Activated CD8-positive, alpha-beta memory T cell treated with anti-CD3 and anti-CD28 coated beads, Interleukin-2, amount 50 U/mL, for 4 hours (primary cell): Measurements from ENCODE around the gene ABHD17C.

Experiments used
- DNase-seq: peaks from one replicate; pipeline ENCODE4 v3.0.0-alpha.2; 2020

Gene ABHD17C

DNA sequence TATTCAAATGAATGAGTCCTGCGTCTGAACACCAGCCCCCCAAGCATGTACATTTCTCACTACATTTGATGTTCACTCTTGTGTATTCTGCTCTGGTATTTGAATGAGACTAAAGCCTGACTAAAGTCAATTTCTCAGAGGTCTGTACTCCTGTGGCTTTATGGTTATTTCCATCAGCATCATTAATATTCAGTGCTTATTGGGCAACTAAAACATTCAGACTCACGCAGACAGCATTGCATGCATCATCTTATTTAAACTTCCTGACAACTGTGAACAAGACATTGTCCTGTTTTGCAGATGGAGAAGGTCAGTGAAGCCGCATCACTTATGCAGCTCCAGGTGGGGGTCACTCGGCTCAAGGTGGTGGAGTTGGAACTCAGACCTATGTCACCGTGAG is 95.1 kb downstream of the ABHD17C start:
- no peak for DNase-seq

DNA sequence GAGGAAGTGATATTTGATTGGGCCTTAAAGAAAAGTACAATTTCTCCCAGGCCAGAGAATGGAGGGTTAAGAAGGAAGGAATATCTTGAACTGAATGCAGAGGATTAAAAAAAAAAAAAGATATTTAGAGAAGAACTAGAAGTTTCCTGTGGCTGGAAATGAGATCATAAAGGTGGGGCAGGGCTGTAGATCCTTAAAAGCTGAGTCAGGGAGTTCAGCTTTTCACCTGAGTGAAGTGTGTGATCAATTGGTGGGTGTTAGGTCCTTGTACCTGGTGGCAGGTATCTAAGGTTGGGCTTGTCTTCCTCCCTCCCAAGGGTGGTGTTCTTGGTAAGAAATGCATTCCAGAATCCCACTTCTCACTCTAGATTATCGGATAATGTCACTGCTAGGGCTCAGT is 95.9 kb downstream of the ABHD17C start:
- DNase-seq = no peak

DNA sequence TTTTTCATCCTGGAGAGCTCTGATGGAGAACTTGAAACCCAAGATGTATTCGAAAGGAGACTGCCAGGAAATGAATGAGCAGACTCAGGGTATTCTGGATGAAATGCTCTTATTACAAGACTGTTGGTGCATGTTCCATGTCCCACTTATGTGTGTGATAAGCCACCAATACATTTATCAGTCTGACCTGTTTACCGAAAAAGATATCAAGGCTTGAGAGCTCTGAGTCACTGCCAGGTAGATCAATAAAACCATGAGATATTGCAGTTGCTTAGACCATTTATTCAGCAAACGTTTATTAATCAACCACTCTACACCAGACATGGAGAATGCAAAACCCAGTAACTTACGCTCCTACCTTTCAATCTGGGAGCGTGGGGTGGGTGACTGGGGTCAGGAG is 101.3 kb downstream of the ABHD17C start:
- DNase-seq = no peak

DNA sequence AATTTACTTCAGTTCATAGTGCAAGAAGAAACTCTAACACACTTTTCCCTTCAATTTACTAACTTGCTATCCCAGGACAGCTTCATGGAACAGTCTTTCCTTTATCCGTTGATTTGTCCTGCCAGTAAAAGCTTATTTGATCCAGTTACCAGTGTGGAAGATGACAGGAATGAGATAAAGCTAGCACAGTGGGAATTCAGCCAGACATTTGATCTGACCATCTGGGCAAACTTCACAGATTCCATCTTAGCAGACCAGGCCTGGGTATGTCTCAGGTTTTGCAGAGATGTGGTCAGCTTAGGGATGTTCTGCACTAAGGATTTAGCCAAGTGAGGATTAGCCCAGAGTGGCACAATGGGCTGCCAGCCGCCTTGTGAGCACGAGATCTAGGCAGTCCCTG is 103.8 kb downstream of the ABHD17C start:
- DNase-seq = no peak

GRCh38 chr15:80800067-80800466 is 105.0 kb downstream of the ABHD17C start:
- no peak for DNase-seq

DNA sequence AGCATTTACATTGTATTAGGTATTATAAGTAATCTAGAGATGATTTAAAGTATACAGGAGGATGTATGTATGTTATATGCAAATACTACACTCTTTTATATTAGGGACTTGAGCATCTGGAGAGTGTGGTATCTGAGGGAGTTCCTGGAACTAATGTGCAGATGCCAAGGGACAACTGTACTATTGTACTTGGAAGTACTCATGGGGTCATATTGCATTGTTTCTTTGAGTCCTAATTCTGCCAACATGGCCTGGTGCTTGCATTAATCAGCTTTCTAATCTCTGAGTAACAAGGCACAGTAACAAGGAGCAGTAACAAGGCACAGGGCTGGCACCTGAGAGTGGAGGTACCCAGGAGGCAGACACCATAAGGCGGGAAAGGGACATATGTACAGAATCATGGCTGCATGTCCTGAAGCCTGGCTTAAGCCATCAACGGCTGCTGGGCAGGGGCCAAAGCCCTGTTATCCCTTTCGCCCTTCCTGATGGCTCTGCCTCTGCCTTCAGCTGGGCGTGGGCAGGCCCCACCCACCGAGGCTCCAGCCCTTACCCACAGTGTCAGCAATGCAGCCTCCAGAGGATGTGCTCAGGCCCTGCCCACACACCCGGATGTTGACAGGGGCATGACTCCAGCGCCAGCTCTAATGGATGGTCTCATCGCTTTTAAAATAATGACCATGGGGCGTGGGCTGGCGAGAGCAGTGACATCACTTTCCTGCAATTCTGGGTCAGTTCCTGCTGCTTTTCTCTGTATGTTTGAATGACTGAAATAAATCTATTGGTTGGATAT is 107.0 kb downstream of the ABHD17C start:
- no peak for DNase-seq

DNA sequence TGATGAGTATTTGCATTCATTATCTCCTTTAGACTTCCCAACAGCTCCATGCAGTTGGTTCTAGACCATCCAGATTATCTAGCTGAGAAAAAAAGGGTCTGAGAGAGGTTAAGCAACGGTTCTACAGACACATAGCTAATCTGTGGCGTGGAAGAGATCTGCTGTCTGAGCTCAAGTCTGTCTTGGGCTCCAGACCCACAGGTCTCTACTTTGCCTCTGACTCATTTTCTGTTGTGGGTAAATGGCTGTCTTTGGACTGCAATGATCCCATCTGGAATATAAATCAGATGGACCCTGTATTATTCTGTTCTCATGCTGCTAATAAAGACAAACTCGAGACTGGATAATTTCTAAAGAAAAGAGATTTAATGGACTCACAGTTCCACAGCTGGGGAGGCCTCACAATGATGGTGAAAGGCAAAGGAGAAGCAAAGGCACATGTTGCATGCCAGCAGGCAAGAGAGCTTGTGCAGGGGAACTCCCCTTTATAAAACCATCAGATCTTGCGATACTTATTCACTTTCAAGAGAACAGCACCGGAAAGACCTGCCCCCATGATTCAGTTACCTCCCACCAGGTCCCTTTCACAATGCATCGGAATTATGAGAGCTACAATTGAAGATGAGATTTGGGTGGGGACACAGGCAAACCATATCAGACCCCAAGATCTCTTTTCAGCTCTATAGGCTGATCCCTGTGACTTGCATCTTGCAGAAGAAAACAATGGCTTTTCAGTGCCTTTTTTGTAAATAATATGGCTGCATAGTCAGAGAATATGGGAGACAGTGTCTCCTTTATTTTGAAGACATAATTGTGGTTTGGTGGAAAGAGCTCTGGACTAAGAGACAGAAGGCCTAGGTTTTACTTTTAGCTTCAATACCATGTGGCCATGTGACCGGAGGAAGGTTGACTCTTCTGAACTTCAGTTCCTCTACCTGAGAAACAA is 108.7 kb downstream of the ABHD17C start:
- no peak for DNase-seq

DNA sequence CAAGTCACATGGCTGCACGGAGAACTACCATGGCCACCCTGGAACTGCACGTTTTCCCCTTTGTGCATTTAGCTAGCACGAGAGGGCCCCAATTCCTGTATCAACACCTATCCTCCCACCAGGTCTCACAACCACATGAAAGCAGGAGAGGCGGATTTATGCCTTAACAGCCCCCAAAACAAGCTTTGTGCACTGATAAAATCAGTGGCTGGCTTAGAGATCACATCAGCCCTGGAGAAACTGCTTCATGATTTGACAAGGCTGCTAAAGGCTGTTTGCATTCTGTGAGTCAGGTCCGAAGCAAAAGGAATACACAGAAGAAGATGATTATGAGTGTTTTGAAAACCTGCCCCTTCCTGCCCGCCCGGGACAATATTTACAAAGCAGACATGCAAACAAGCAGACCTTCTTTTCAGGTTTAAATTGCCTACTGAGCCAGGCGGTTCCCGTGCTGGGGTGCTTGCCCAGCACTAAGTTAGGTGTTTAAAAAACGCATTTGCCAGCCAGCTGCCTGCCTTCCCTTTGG is 109.9 kb downstream of the ABHD17C start:
- DNase-seq = no peak
